ENCODE measurements around the gene HSD3B2. TPM values are rescaled to one million over a fixed set of nuclear protein-coding genes. Genes with fewer than 3 reads are reported as not detected.

The HSD3B2 gene
- total and polyA plus RNA-seq, 7 donors, result 0.60 to 5.8 (median 0.93) TPM; not detected in 4

DNA sequence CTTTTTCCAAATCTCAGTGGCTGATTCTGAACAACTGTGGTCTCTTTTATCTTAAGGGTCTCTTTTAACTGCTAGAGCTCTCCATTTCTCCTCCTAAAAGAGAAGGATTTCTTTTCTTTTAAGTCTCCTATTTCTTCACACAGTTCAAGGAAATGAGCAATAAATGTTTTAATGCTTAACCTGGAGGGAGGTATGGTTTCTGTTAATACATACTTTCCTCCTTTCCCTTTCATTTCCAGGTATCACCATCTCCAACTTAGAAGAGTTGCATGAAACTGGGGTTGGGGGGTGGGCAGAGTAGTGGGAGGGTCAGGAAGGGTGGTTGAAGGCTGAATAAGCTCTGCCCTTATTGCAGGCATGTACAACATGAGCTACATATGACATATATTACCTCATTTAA is 31.4 kb downstream of the HSD3B2 start:
- no peak for TF ChIP-seq EP300 (IDR thresholded peaks at IDR 0.05)
- TF ChIP-seq CTCF (IDR thresholded peaks at IDR 0.05), result no peak
- no peak for TF ChIP-seq POLR2A (IDR thresholded peaks at IDR 0.05)
- TF ChIP-seq POLR2AphosphoS5 (IDR thresholded peaks at IDR 0.05), result no peak
- H3K36me3 ChIP-seq, result no peaks in the 10 kb centered on the region

GRCh38 chr1:119447344-119448126 is 32.6 kb downstream of the HSD3B2 start:
- Histone ChIP-seq H3K36me3 (no peaks in the 10 kb centered on the region), H3K4me3 (no peak overlapping the region), H3K9me3 (no peaks in the 10 kb centered on the region), H3K27ac (no peak overlapping the region), H3K27me3 (no peaks in the 10 kb centered on the region), H3K4me1 (no peaks in the 10 kb centered on the region)
- TF ChIP-seq POLR2AphosphoS5 (IDR thresholded peaks at IDR 0.05) (no peak), CTCF (IDR thresholded peaks at IDR 0.05) (no peak), POLR2A (IDR thresholded peaks at IDR 0.05) (no peak), EP300 (IDR thresholded peaks at IDR 0.05) (no peak)
- intact Hi-C loops (cut with DNase I), result no loop called here
- DNase-seq, result no peak
- WGBS, 2 donors, result 92 to 94% methylated on average over 3 of the region's 3 CpGs

More for the DNA sequence above, 31.4 kb downstream of the HSD3B2 start:
- no peak for DNase-seq
- no peaks in the 10 kb centered on the region for H3K9me3 ChIP-seq
- intact Hi-C loops (cut with DNase I), result no loop called here
- no peaks in the 10 kb centered on the region for H3K4me1 ChIP-seq
- H3K27ac ChIP-seq, result no peak overlapping the region
- no peaks in the 10 kb centered on the region for H3K27me3 ChIP-seq
- no peak overlapping the region for H3K4me3 ChIP-seq

- H3K27ac ChIP-seq, result no peak overlapping the region
- H3K36me3 ChIP-seq, result no peaks in the 10 kb centered on the region
- H3K4me1 ChIP-seq, result no peaks in the 10 kb centered on the region
- TF ChIP-seq CTCF (IDR thresholded peaks at IDR 0.05) (no peak), POLR2A (IDR thresholded peaks at IDR 0.05) (no peak), EP300 (IDR thresholded peaks at IDR 0.05) (no peak), POLR2AphosphoS5 (IDR thresholded peaks at IDR 0.05) (no peak)
- 84 to 90% methylated on average over 2 of the region's 2 CpGs for WGBS, 2 donors
- H3K4me3 ChIP-seq, result no peak overlapping the region
- no peaks in the 10 kb centered on the region for H3K9me3 ChIP-seq
- no peak for DNase-seq
- H3K27me3 ChIP-seq, result no peaks in the 10 kb centered on the region
- intact Hi-C loops (cut with DNase I), result no loop called here
Observed at GRCh38 chr1:119448127-119448511, 33.2 kb downstream of the HSD3B2 start.

DNA sequence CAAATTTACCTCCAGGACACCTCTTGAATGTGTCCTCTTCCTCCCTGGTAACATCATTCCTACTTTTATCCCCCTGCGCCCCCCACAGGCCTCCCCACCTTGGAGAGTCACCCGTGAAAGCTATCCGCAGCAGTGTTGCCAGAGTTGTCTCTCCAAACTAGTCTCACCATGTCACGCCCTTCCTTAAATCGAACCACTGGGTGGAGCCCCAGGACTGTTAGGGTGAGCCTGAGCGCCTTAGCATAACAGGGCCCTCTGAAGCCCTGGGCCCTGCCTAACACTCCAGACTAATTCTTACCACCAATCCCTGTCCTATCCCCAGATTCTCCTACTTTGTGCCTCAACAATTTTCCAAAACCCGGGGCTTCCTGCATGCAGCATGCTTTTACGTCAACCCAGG is 35.0 kb downstream of the HSD3B2 start:
- no peaks in the 10 kb centered on the region for H3K9me3 ChIP-seq
- no peak for DNase-seq
- H3K4me3 ChIP-seq, result no peak overlapping the region
- WGBS, 2 donors, result 73 to 74% methylated on average over 8 of the region's 8 CpGs
- no peaks in the 10 kb centered on the region for H3K4me1 ChIP-seq
- TF ChIP-seq POLR2AphosphoS5 (IDR thresholded peaks at IDR 0.05), result no peak
- TF ChIP-seq POLR2A (IDR thresholded peaks at IDR 0.05), result no peak
- no peak for TF ChIP-seq EP300 (IDR thresholded peaks at IDR 0.05)
- TF ChIP-seq CTCF (IDR thresholded peaks at IDR 0.05), result no peak
- no peaks in the 10 kb centered on the region for H3K27me3 ChIP-seq
- H3K36me3 ChIP-seq, result no peaks in the 10 kb centered on the region
- H3K27ac ChIP-seq, result no peak overlapping the region
- intact Hi-C loops (cut with DNase I), result no loop called here

- intact Hi-C loops (cut with DNase I), result no loop called here
- WGBS, 2 donors, result 84 to 87% methylated on average over 6 of the region's 6 CpGs
Observed at GRCh38 chr1:119451158-119451557, 36.2 kb downstream of the HSD3B2 start.

More at GRCh38 chr1:119451158-119451557, 36.2 kb downstream of the HSD3B2 start:
- H3K9me3 ChIP-seq, result no peaks in the 10 kb centered on the region
- H3K36me3 ChIP-seq, result no peaks in the 10 kb centered on the region
- DNase-seq, result no peak
- TF ChIP-seq EP300 (IDR thresholded peaks at IDR 0.05), result no peak
- TF ChIP-seq POLR2A (IDR thresholded peaks at IDR 0.05), result no peak
- no peak for TF ChIP-seq CTCF (IDR thresholded peaks at IDR 0.05)
- no peak for TF ChIP-seq POLR2AphosphoS5 (IDR thresholded peaks at IDR 0.05)
- no peaks in the 10 kb centered on the region for H3K4me1 ChIP-seq
- H3K4me3 ChIP-seq, result no peak overlapping the region
- H3K27me3 ChIP-seq, result no peaks in the 10 kb centered on the region
- H3K27ac ChIP-seq, result no peak overlapping the region

Measured in sigmoid colon (tissue), 7 donors.